ENCODE results near the gene USP25.

Gene USP25

DNA sequence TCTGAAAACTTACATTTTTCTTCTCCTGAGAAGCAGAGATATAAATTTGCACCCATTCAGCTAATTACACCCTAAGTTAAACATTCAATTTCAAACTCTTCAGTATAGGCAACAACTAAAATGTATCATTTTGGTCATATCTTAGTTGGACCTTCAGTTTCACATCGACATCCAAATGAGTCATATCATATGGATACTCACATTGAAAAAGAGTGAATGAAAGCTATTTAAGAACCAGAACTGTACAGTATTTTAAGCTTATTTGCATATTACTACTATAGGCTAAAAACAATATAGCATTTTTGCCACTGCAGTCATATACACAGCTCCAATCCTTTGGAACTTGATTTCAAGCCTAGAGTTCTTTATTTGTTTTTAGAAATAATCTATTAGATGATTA lies 33.6 kb downstream of the USP25 start:
- Mint-ChIP-seq H3K9me3 (peaks cover 6% of the 10 kb centered on the region), H3K27me3 (ENCODE audit: low read depth) (no peaks in the 10 kb centered on the region), H3K4me1 (ENCODE audit: low read depth) (peaks cover 17% of the 10 kb centered on the region), H3K27ac (no peak overlapping the region), H3K4me3 (no peak overlapping the region), H3K36me3 (ENCODE audit: low read depth) (peaks cover 32% of the 10 kb centered on the region)

DNA sequence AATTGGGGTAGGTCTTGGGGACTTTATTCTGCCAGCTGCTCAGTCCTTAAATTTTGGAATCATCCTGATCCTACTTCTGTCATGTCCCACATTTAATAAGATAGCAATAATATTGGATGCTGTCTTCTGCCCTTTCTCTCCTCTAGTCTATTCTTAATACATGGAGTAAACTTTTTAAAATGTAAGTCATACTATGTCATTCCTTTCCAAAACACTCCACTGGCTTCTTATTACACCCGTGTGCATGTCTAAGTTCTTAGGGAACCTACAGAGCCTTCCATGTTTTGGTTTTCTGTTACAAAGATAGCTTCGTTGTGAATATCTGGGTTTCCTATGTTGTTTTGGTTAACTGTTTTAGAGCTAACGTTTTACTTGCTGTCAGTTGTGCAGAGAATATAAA lies 35.1 kb downstream of the USP25 start:
- Mint-ChIP-seq H3K27me3 (ENCODE audit: low read depth) (no peaks in the 10 kb centered on the region), H3K4me1 (ENCODE audit: low read depth) (peaks cover 15% of the 10 kb centered on the region), H3K27ac (no peak overlapping the region), H3K4me3 (no peak overlapping the region), H3K36me3 (ENCODE audit: low read depth) (peaks cover 35% of the 10 kb centered on the region), H3K9me3 (peaks cover 6% of the 10 kb centered on the region)

GRCh38 chr21:15766952-15767603 lies 37.3 kb downstream of the USP25 start:
- Mint-ChIP-seq H3K27ac (no peak overlapping the region), H3K4me1 (ENCODE audit: low read depth) (peaks cover 8% of the 10 kb centered on the region), H3K36me3 (ENCODE audit: low read depth) (peaks cover 31% of the 10 kb centered on the region)

DNA sequence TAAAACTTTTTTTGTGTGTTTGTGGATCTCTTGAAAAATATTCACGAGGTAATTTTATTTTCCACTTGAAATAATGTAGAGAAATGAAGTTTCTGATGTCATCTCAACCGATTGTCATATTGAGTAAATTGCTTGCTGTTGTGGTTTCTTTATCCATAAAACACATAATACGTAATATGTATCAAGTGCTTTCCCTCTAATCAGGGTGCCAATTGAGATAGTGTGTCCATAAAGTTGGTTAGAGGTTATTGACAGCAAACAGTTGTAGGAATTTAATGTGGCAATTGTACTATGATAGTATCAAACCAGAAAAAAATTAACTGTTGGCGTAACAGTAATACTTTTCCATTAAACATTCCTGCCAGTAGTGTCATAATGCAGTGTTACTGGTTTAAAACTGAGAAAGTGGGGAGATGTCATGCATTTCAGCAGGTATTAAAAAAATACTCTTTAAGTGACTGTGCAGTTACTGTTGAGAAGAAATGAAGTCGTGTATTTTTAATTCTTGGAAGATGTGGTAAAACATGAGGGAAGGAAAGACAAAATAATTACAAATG lies 38.3 kb downstream of the USP25 start:
- Mint-ChIP-seq H3K27me3 (ENCODE audit: low read depth) (no peaks in the 10 kb centered on the region), H3K4me3 (no peak overlapping the region), H3K36me3 (ENCODE audit: low read depth) (peaks cover 28% of the 10 kb centered on the region), H3K9me3 (no peaks in the 10 kb centered on the region), H3K4me1 (ENCODE audit: low read depth) (peaks cover 7% of the 10 kb centered on the region), H3K27ac (no peak overlapping the region)

More at GRCh38 chr21:15766952-15767603, 37.3 kb downstream of the USP25 start:
- Mint-ChIP-seq H3K27me3 (ENCODE audit: low read depth) (no peaks in the 10 kb centered on the region), H3K9me3 (peaks cover 2% of the 10 kb centered on the region), H3K4me3 (no peak overlapping the region)

- Mint-ChIP-seq H3K4me3 (no peak overlapping the region), H3K9me3 (no peaks in the 10 kb centered on the region), H3K27me3 (ENCODE audit: low read depth) (no peaks in the 10 kb centered on the region), H3K27ac (no peak overlapping the region), H3K4me1 (ENCODE audit: low read depth) (peaks cover 7% of the 10 kb centered on the region), H3K36me3 (ENCODE audit: low read depth) (peaks cover 28% of the 10 kb centered on the region)
These were observed 39.1 kb downstream of the USP25 start for GRCh38 chr21:15768853-15769252.

DNA sequence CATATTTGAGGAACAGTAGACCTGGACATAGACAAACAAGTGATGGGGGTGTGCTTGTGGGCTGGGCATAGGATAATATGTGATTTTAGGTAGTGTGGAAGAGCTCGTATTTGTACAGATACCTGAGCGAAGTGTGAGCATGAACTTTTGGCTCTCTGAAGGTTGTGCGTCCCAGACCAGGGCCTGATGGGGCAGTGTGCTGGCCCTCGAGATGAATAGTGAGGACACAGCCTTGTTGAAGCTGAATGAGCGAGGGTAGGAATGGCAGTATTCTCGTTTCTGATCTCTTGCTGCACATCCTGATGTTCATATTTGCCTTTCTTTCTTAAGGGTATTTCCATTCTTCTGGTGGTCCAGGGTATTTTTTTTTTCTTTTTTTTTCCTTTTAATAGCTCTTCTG lies 41.5 kb downstream of the USP25 start:
- H3K4me3 Mint-ChIP-seq = no peak overlapping the region
- no peak overlapping the region for H3K27ac Mint-ChIP-seq
- peaks cover 21% of the 10 kb centered on the region for H3K36me3 Mint-ChIP-seq (ENCODE audit: low read depth)
- H3K9me3 Mint-ChIP-seq = no peaks in the 10 kb centered on the region
- no peaks in the 10 kb centered on the region for H3K27me3 Mint-ChIP-seq (ENCODE audit: low read depth)
- H3K4me1 Mint-ChIP-seq (ENCODE audit: low read depth) = peaks cover 4% of the 10 kb centered on the region

DNA sequence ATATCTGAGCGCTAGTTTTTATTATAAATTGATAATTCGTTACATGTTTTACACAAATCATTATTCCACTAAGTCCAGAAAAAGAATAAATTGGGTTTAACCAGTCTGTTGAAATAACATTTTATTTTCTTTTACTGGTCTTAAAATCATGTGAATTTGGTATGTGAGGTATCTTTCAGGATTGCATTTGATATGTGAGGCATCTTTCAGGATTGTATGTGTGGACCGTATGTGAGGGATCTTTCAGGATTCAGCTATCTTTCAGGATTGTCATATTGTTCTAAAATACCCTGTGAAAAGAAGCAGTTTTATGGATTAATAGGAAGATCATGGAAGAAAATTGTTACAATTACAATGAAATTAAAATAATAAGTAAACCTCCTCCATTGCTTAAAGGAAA lies 42.9 kb downstream of the USP25 start:
- peaks cover 8% of the 10 kb centered on the region for H3K4me1 Mint-ChIP-seq (ENCODE audit: low read depth)
- H3K27ac Mint-ChIP-seq = no peak overlapping the region
- H3K36me3 Mint-ChIP-seq (ENCODE audit: low read depth) = peaks cover 16% of the 10 kb centered on the region
- H3K4me3 Mint-ChIP-seq = no peak overlapping the region
- no peaks in the 10 kb centered on the region for H3K27me3 Mint-ChIP-seq (ENCODE audit: low read depth)
- H3K9me3 Mint-ChIP-seq = no peaks in the 10 kb centered on the region

- Mint-ChIP-seq H3K4me1 (ENCODE audit: low read depth) (peaks cover 5% of the 10 kb centered on the region), H3K36me3 (ENCODE audit: low read depth) (peaks cover 7% of the 10 kb centered on the region), H3K4me3 (no peak overlapping the region), H3K27ac (no peak overlapping the region), H3K27me3 (ENCODE audit: low read depth) (no peaks in the 10 kb centered on the region), H3K9me3 (no peaks in the 10 kb centered on the region)
These were observed 44.8 kb downstream of the USP25 start for GRCh38 chr21:15774590-15774989.

GRCh38 chr21:15775291-15775690 lies 45.5 kb downstream of the USP25 start:
- Mint-ChIP-seq H3K4me3 (no peak overlapping the region), H3K4me1 (ENCODE audit: low read depth) (peaks cover 5% of the 10 kb centered on the region), H3K27me3 (ENCODE audit: low read depth) (no peaks in the 10 kb centered on the region), H3K27ac (no peak overlapping the region), H3K36me3 (ENCODE audit: low read depth) (peaks cover 7% of the 10 kb centered on the region), H3K9me3 (no peaks in the 10 kb centered on the region)

- Mint-ChIP-seq H3K36me3 (ENCODE audit: low read depth) (peaks cover 12% of the 10 kb centered on the region), H3K27me3 (ENCODE audit: low read depth) (no peaks in the 10 kb centered on the region), H3K4me1 (ENCODE audit: low read depth) (peaks cover 5% of the 10 kb centered on the region), H3K27ac (no peak overlapping the region), H3K9me3 (no peaks in the 10 kb centered on the region), H3K4me3 (no peak overlapping the region)
These were observed 46.2 kb downstream of the USP25 start for GRCh38 chr21:15775981-15776380.

DNA sequence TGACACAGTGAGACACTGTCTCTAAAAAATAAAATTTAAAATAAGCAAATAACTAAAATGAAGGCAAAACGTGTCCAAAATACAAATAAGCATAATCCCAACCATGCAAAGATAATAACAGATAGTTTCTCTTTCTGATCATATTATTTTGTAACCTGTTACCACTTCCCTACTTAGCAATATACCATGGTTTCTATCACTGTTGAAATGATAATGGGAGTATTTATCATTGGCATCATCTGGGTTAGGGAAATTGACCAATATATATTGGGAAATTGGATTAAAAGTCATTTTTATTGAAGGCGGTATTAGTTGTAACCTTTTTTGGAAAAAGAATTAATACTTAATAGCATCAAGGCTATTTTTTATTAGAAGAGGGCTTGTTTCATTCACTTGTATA lies 47.0 kb downstream of the USP25 start:
- no peak overlapping the region for H3K4me3 Mint-ChIP-seq
- H3K27ac Mint-ChIP-seq = no peak overlapping the region
- no peaks in the 10 kb centered on the region for H3K27me3 Mint-ChIP-seq (ENCODE audit: low read depth)
- H3K9me3 Mint-ChIP-seq = no peaks in the 10 kb centered on the region
- peaks cover 19% of the 10 kb centered on the region for H3K36me3 Mint-ChIP-seq (ENCODE audit: low read depth)
- peaks cover 7% of the 10 kb centered on the region for H3K4me1 Mint-ChIP-seq (ENCODE audit: low read depth)

DNA sequence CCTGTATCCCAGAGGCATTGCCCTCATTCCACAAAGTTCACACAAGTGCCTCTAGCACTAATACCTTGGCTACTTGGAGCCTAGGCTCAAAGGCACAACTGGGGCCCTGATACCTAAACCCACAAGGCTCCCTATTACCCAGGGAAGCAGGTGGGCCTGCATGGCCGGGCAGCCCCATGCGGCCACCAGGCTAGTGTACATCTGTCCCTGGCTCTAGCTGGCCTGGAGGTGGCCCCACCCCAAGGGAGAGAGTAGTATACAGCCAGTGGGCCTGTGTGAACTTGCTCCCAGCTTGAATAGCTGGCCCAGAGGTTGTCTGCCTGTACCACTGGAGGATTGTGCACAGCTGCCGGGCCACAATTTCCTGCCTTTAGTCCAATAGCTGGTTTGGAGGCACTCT lies 52.2 kb downstream of the USP25 start:
- Mint-ChIP-seq H3K4me1 (ENCODE audit: low read depth) (peaks cover 13% of the 10 kb centered on the region), H3K27ac (no peak overlapping the region), H3K27me3 (ENCODE audit: low read depth) (no peaks in the 10 kb centered on the region), H3K9me3 (peaks cover 10% of the 10 kb centered on the region), H3K4me3 (no peak overlapping the region), H3K36me3 (ENCODE audit: low read depth) (peaks cover 31% of the 10 kb centered on the region)

- H3K4me1 Mint-ChIP-seq (ENCODE audit: low read depth) = peaks cover 16% of the 10 kb centered on the region
- H3K4me3 Mint-ChIP-seq = no peak overlapping the region
These were observed 59.2 kb downstream of the USP25 start for GRCh38 chr21:15788847-15789523.

GRCh38 chr21:15793109-15793508 lies 63.3 kb downstream of the USP25 start:
- Mint-ChIP-seq H3K27ac (no peak overlapping the region), H3K9me3 (no peaks in the 10 kb centered on the region), H3K4me3 (no peak overlapping the region), H3K4me1 (ENCODE audit: low read depth) (peaks cover 27% of the 10 kb centered on the region), H3K36me3 (ENCODE audit: low read depth) (peaks cover 6% of the 10 kb centered on the region), H3K27me3 (ENCODE audit: low read depth) (no peaks in the 10 kb centered on the region)

More at GRCh38 chr21:15788847-15789523, 59.2 kb downstream of the USP25 start:
- Mint-ChIP-seq H3K27me3 (ENCODE audit: low read depth) (no peaks in the 10 kb centered on the region), H3K27ac (no peak overlapping the region), H3K36me3 (ENCODE audit: low read depth) (peaks cover 8% of the 10 kb centered on the region), H3K9me3 (no peaks in the 10 kb centered on the region)

- no peaks in the 10 kb centered on the region for H3K27me3 Mint-ChIP-seq (ENCODE audit: low read depth)
- H3K9me3 Mint-ChIP-seq = no peaks in the 10 kb centered on the region
- H3K4me1 Mint-ChIP-seq (ENCODE audit: low read depth) = peaks cover 29% of the 10 kb centered on the region
- H3K4me3 Mint-ChIP-seq = no peak overlapping the region
- H3K36me3 Mint-ChIP-seq (ENCODE audit: low read depth) = peaks cover 5% of the 10 kb centered on the region
- no peak overlapping the region for H3K27ac Mint-ChIP-seq
These were observed 63.9 kb downstream of the USP25 start for GRCh38 chr21:15793550-15794235.
